PC-9 (cell line): Measurements from ENCODE around the gene EXOC4.

Experiments used
- CTCF ChIP-seq: fragments of 200-600 bp; sonication (generic); conservative IDR thresholded peaks from 2 replicates; pipeline ENCODE4 v1.6.1; 2017; ENCODE audit warnings: mixed run types, antibody characterized with exemption, mild to moderate bottlenecking, moderate library complexity
- EZH2 ChIP-seq: fragments of 200-600 bp; sonication (generic); IDR thresholded peaks from 2 replicates; pipeline ENCODE4 v1.8.0; 2017; ENCODE audit warnings: antibody characterized with exemption, low read depth

- 0 out of 2 replicates have a peak, but pooled peaks have one; percentile 13 for TF ChIP-seq CTCF
- TF ChIP-seq EZH2 = no peak
These were observed 764.0 kb downstream of the EXOC4 start for GRCh38 chr7:134016942-134017303.
